K562 (cell line): ENCODE results near the gene OR2Z1. TPM values are rescaled to one million over a fixed set of nuclear protein-coding genes. Genes with fewer than 3 reads are reported as not detected.

ENCODE experiments used
- BDP1 ChIP-seq: IDR thresholded peaks from 3 replicates; pipeline ENCODE4 v1.6.1; 2011; ENCODE audit not compliant: insufficient read length, insufficient read depth
- CBFB ChIP-seq: sonication (generic); formaldehyde crosslinking; IDR thresholded peaks from 2 replicates; pipeline ENCODE4 v1.4.0; 2020; ENCODE audit warnings: mild to moderate bottlenecking, missing genetic modification reagents
- E2F3 ChIP-seq: fragments of 250-450 bp; sonication (Bioruptor Pico); IDR thresholded peaks from 2 replicates; pipeline ENCODE4 v1.4.0; 2020; ENCODE audit warnings: mild to moderate bottlenecking
- HOXB6 ChIP-seq: fragments of 250-450 bp; sonication (Bioruptor Pico); IDR thresholded peaks from 2 replicates; pipeline ENCODE4 v1.5.1; 2022; ENCODE audit warnings: mild to moderate bottlenecking, borderline replicate concordance
- MTA1 ChIP-seq: fragments of 450-650 bp; IDR thresholded peaks from 2 replicates; pipeline ENCODE4 v1.6.1; 2017; ENCODE audit warnings: borderline replicate concordance
- NR2C2 ChIP-seq, 2 experiments: fragments of 200-800 bp in 1 of 2; sonication (Bioruptor generic) in 1 of 2; sonication (generic) in 1 of 2; formaldehyde crosslinking in 1 of 2; IDR thresholded peaks; 2 replicates each; pipeline versions ENCODE4 v1.6.1 to v1.8.0; 2016 to 2022; ENCODE audit warnings: mild to moderate bottlenecking in 1 of 2, missing compliant biosample characterization in 1 of 2, missing genetic modification characterization in 1 of 2, missing genetic modification reagents in 1 of 2
- NRF1 ChIP-seq, 2 experiments: fragments of 450-650 bp; IDR thresholded peaks in 1 of 2; conservative IDR thresholded peaks in 1 of 2; 2 replicates each; pipeline ENCODE4 v1.6.1; 2014; ENCODE audit warnings: mild to moderate bottlenecking in 2 of 2
- SMAD3 ChIP-seq: fragments of 450-650 bp; formaldehyde crosslinking; conservative IDR thresholded peaks from 2 replicates; pipeline ENCODE4 v1.4.0; 2020; ENCODE audit warnings: mild to moderate bottlenecking
- SREBF2 ChIP-seq: sonication (generic); formaldehyde crosslinking; IDR thresholded peaks from 2 replicates; pipeline ENCODE4 v1.4.0; 2020; ENCODE audit warnings: mild to moderate bottlenecking, missing genetic modification reagents
- TEAD1 ChIP-seq, 2 experiments: fragments of 450-650 bp in 1 of 2; sonication (generic) in 1 of 2; formaldehyde crosslinking; IDR thresholded peaks; 2 replicates each; pipeline versions ENCODE4 v1.4.0 to v1.8.0; 2020 to 2022; ENCODE audit warnings: mild to moderate bottlenecking in 2 of 2, missing genetic modification reagents in 1 of 2
- THRB ChIP-seq: fragments of 450-650 bp; formaldehyde crosslinking; conservative IDR thresholded peaks from 2 replicates; pipeline ENCODE4 v1.4.0; 2022; ENCODE audit warnings: mild to moderate bottlenecking, missing genetic modification characterization
- ZBTB49 ChIP-seq: sonication (generic); formaldehyde crosslinking; IDR thresholded peaks from 2 replicates; pipeline ENCODE4 v1.8.0; 2022; ENCODE audit warnings: missing genetic modification reagents, mild to moderate bottlenecking, borderline replicate concordance
- ZNF165 ChIP-seq: fragments of 250-450 bp; sonication (Bioruptor Pico); IDR thresholded peaks from 2 replicates; pipeline ENCODE4 v1.4.0; 2020; ENCODE audit warnings: borderline replicate concordance
- ZNF324 ChIP-seq: fragments of 250-450 bp; sonication (Bioruptor Pico); IDR thresholded peaks from 2 replicates; pipeline ENCODE4 v1.4.0; 2020; ENCODE audit warnings: mild to moderate bottlenecking
- ZNF639 ChIP-seq, 2 experiments: fragments of 200-800 bp in 1 of 2; sonication (Bioruptor generic) in 1 of 2; sonication (generic) in 1 of 2; formaldehyde crosslinking in 1 of 2; IDR thresholded peaks in 1 of 2; conservative IDR thresholded peaks in 1 of 2; 2 replicates each; pipeline versions ENCODE4 v1.5.0 to v1.6.1; 2016 to 2020; ENCODE audit warnings: missing compliant biosample characterization in 1 of 2, missing genetic modification characterization in 1 of 2, missing genetic modification reagents in 1 of 2
- ZNF740 ChIP-seq, 3 experiments: fragments of 200-800 bp in 1 of 3; sonication (Bioruptor generic) in 1 of 3; sonication (generic) in 1 of 3; formaldehyde crosslinking in 1 of 3; IDR thresholded peaks; 2 replicates each; pipeline versions ENCODE4 v1.6.1 to v1.8.0; 2016 to 2022; ENCODE audit warnings: mild to moderate bottlenecking in 2 of 3, missing compliant biosample characterization in 2 of 3, missing genetic modification characterization in 2 of 3, missing genetic modification reagents in 1 of 3
- ZNF76 ChIP-seq: fragments of 250-450 bp; sonication (Bioruptor Pico); IDR thresholded peaks from 2 replicates; pipeline ENCODE4 v1.4.0; 2020; ENCODE audit warnings: mild to moderate bottlenecking, moderate library complexity, borderline replicate concordance
- polyA plus RNA-seq, 8 experiments: library from polyadenylated mRNA; depleted of rRNA in 4 of 8; stranded (reverse) in 5 of 8; unstranded in 3 of 8; fragments of >200 nt; fragmentation: Nextera tagmentation in 2 of 8; fragmentation: Illumina TruSeq in 1 of 8; extraction: Ambion mirVana in 2 of 8; extraction: Trizol in 1 of 8; gene quantifications; 2 replicates each; pipeline versions ENCODE4 v1.2.1 to v1.2.3, GENCODE V29; 2011 to 2014; ENCODE audit warnings: inconsistent platforms in 1 of 8, missing spikeins in 1 of 8
- total RNA-seq, 7 experiments: library from RNA; depleted of rRNA in 6 of 7; stranded (reverse); fragments of >200 nt in 6 of 7; fragmentation: Illumina TruSeq in 2 of 7; extraction: Trizol in 2 of 7; gene quantifications; 2 replicates each; pipeline versions ENCODE4 v1.2.1 to v1.2.3, GENCODE V29; 2011 to 2021; ENCODE audit warnings: low replicate concordance in 1 of 7

Gene OR2Z1
- total and polyA plus RNA-seq, 9 of the 15 experiments (the other 6 are each of a cell fraction or from before 2014, with no cell fraction given), result 0.13 TPM; not detected in 8

- TF ChIP-seq CBFB (CRISPR knock-in tag) (no peak), NR2C2 (CRISPR knock-in tag; IDR thresholded peaks at IDR 0.05) (no peak), NR2C2 (tag; IDR thresholded peaks at IDR 0.05) (peak; percentile 48; the same call in 1 of the 2 replicates), SREBF2 (no peak), SMAD3 (CRISPR knock-in tag) (0 out of 2 replicates have a peak, but pooled peaks have one; percentile 23), ZNF740 (CRISPR knock-in tag; IDR thresholded peaks at IDR 0.05) (peak; percentile 69; the same call in 1 of the 2 replicates), ZNF740 (tag; IDR thresholded peaks at IDR 0.05) (no peak), ZNF639 (CRISPR knock-in tag; conservative IDR thresholded peaks at IDR 0.05 in 1 of 2, IDR thresholded peaks at IDR 0.05 in 1 of 2) (peak in 1 of 2 experiments; percentile 66; a peak in 1 of 4 replicates), MTA1 (no peak), ZBTB49 (CRISPR knock-in tag) (no peak), NRF1 (conservative IDR thresholded peaks at IDR 0.05 in 1 of 2, IDR thresholded peaks at IDR 0.05 in 1 of 2) (no peak), ZNF165 (CRISPR knock-in tag) (0 out of 2 replicates have a peak, but pooled peaks have one; percentile 56), HOXB6 (no peak), BDP1 (no peak), E2F3 (CRISPR knock-in tag) (peak; percentile 49; the same call in 1 of the 2 replicates), TEAD1 (CRISPR knock-in tag; IDR thresholded peaks at IDR 0.05) (0 out of 4 replicates have a peak, but pooled peaks of 1 of the 2 experiments have one; percentile 11), ZNF76 (peak; percentile 58; the same call in 1 of the 2 replicates), ZNF324 (CRISPR knock-in tag) (peak; percentile 37; the same call in 1 of the 2 replicates), THRB (CRISPR knock-in tag) (0 out of 2 replicates have a peak, but pooled peaks have one; percentile 11)
These were observed 37.2 kb upstream of the OR2Z1 start (continued) for GRCh38 chr19:8684001-8684902.
